Measurements from ENCODE around the gene ATP12A.

The ATP12A gene

GRCh38 chr13:24718192-24718965 is 38.2 kb downstream of the ATP12A start:
- TF ChIP-seq POLR2AphosphoS5 (IDR thresholded peaks at IDR 0.05; ENCODE audit: low read depth, low read length) (no peak), SIN3A (IDR thresholded peaks at IDR 0.05; ENCODE audit: borderline replicate concordance, insufficient read depth, low read length) (no peak)

GRCh38 chr13:24719139-24719538 is 38.9 kb downstream of the ATP12A start:
- TF ChIP-seq REST (IDR thresholded peaks at IDR 0.05; ENCODE audit: insufficient read depth in 1 of 2, low read depth in 2 of 2, low read length in 2 of 2) (no peak), POLR2AphosphoS5 (IDR thresholded peaks at IDR 0.05; ENCODE audit: low read depth, low read length) (no peak), SIN3A (IDR thresholded peaks at IDR 0.05; ENCODE audit: borderline replicate concordance, insufficient read depth, low read length) (no peak), TAF1 (IDR thresholded peaks at IDR 0.05; ENCODE audit: borderline replicate concordance, insufficient read depth, low read length) (no peak), FOXP2 (optimal IDR thresholded peaks at IDR 0.05; ENCODE audit: borderline replicate concordance, extremely low read depth, extremely low read length, insufficient read depth) (no peak)

- TF ChIP-seq SIN3A (IDR thresholded peaks at IDR 0.05; ENCODE audit: borderline replicate concordance, insufficient read depth, low read length) = no peak
- TF ChIP-seq POLR2AphosphoS5 (IDR thresholded peaks at IDR 0.05; ENCODE audit: low read depth, low read length) = no peak
- no peak for TF ChIP-seq REST (IDR thresholded peaks at IDR 0.05; ENCODE audit: insufficient read depth in 1 of 2, low read depth in 2 of 2, low read length in 2 of 2)
- no peak for TF ChIP-seq FOXP2 (optimal IDR thresholded peaks at IDR 0.05; ENCODE audit: borderline replicate concordance, extremely low read depth, extremely low read length, insufficient read depth)
- TF ChIP-seq TAF1 (IDR thresholded peaks at IDR 0.05; ENCODE audit: borderline replicate concordance, insufficient read depth, low read length) = no peak
These were observed 43.0 kb downstream of the ATP12A start for GRCh38 chr13:24723206-24723605.

- no peak for TF ChIP-seq SIN3A (IDR thresholded peaks at IDR 0.05; ENCODE audit: borderline replicate concordance, insufficient read depth, low read length)
- TF ChIP-seq REST (IDR thresholded peaks at IDR 0.05; ENCODE audit: insufficient read depth in 1 of 2, low read depth in 2 of 2, low read length in 2 of 2) = no peak
- no peak for TF ChIP-seq TAF1 (IDR thresholded peaks at IDR 0.05; ENCODE audit: borderline replicate concordance, insufficient read depth, low read length)
- TF ChIP-seq FOXP2 (optimal IDR thresholded peaks at IDR 0.05; ENCODE audit: borderline replicate concordance, extremely low read depth, extremely low read length, insufficient read depth) = no peak
These were observed 44.5 kb downstream of the ATP12A start for GRCh38 chr13:24724714-24725113.

GRCh38 chr13:24725379-24725778 is 45.2 kb downstream of the ATP12A start:
- no peak for TF ChIP-seq SIN3A (IDR thresholded peaks at IDR 0.05; ENCODE audit: borderline replicate concordance, insufficient read depth, low read length)
- no peak for TF ChIP-seq REST (IDR thresholded peaks at IDR 0.05; ENCODE audit: insufficient read depth in 1 of 2, low read depth in 2 of 2, low read length in 2 of 2)
- TF ChIP-seq POLR2AphosphoS5 (IDR thresholded peaks at IDR 0.05; ENCODE audit: low read depth, low read length) = no peak
- TF ChIP-seq FOXP2 (optimal IDR thresholded peaks at IDR 0.05; ENCODE audit: borderline replicate concordance, extremely low read depth, extremely low read length, insufficient read depth) = no peak
- no peak for TF ChIP-seq TAF1 (IDR thresholded peaks at IDR 0.05; ENCODE audit: borderline replicate concordance, insufficient read depth, low read length)

All from PFSK-1 (cell line).